ENCODE data around the gene CKMT1A. TPM values are rescaled to one million over a fixed set of nuclear protein-coding genes. Genes with fewer than 3 reads are reported as not detected.
"Not testable (repeated sequence)": the region's sequence is repeated elsewhere in the genome, so short reads cannot be mapped to it uniquely, and the experiment has no call there.

The CKMT1A gene
- not detected in 2 replicates for total RNA-seq (2014; rRNA removed; shearing (Covaris generic); ENCODE audit: low replicate concordance)

GRCh38 chr15:43693148-43694022, at the start of gene CKMT1A:
Gene CKMT1A, plus strand, starts transcription at chr15:43693859. Its CDS starts 192 bp downstream, at chr15:43694051.
- H3K9me3 ChIP-seq, DNase-seq: not testable (repeated sequence)

GRCh38 chr15:43648649-43649429, 44.8 kb upstream of the CKMT1A start, which contains the start of gene CATSPER2:
Gene CATSPER2, minus strand, starts transcription at chr15:43648844. Its CDS starts 783 bp downstream, at chr15:43648061.
- Histone ChIP-seq H3K36me3 (peaks cover 2% of the 10 kb centered on the region; the same call in 1 of the 2 replicates), H3K9me3 (no peaks in the 10 kb centered on the region), H3K27me3 (no peaks in the 10 kb centered on the region), H3K4me3 (no peak within 1 kb of the TSS)
- DNase-seq: no peak

More at GRCh38 chr15:43693148-43694022, at the start of gene CKMT1A:
- not testable (repeated sequence) for H3K27me3 ChIP-seq, H3K4me3 ChIP-seq, H3K36me3 ChIP-seq

- H3K9me3 ChIP-seq, H3K4me3 ChIP-seq, H3K27me3 ChIP-seq, DNase-seq, H3K36me3 ChIP-seq: not testable (repeated sequence)
These were observed 44.2 kb upstream of the CKMT1A start for GRCh38 chr15:43649430-43649926.

- not testable (repeated sequence) for H3K27me3 ChIP-seq, H3K9me3 ChIP-seq, DNase-seq, H3K36me3 ChIP-seq, H3K4me3 ChIP-seq
These were observed 33.9 kb upstream of the CKMT1A start for GRCh38 chr15:43659727-43660126.

- H3K36me3 ChIP-seq, DNase-seq, H3K9me3 ChIP-seq, H3K4me3 ChIP-seq, H3K27me3 ChIP-seq: not testable (repeated sequence)
These were observed 31.4 kb upstream of the CKMT1A start for GRCh38 chr15:43662293-43662692.

- DNase-seq, H3K36me3 ChIP-seq, H3K4me3 ChIP-seq, H3K9me3 ChIP-seq, H3K27me3 ChIP-seq: not testable (repeated sequence)
These were observed 30.3 kb upstream of the CKMT1A start for GRCh38 chr15:43663333-43663732.

GRCh38 chr15:43666177-43666576, 27.5 kb upstream of the CKMT1A start:
- not testable (repeated sequence) for H3K4me3 ChIP-seq, H3K9me3 ChIP-seq, H3K27me3 ChIP-seq, DNase-seq, H3K36me3 ChIP-seq

- not testable (repeated sequence) for H3K36me3 ChIP-seq, DNase-seq, H3K4me3 ChIP-seq
These were observed 19.5 kb upstream of the CKMT1A start for GRCh38 chr15:43674175-43674574.

GRCh38 chr15:43689604-43690301, 3.9 kb upstream of the CKMT1A start:
- H3K27me3 ChIP-seq, H3K4me3 ChIP-seq, DNase-seq, H3K9me3 ChIP-seq, H3K36me3 ChIP-seq: not testable (repeated sequence)

More at GRCh38 chr15:43674175-43674574, 19.5 kb upstream of the CKMT1A start:
- H3K27me3 ChIP-seq, H3K9me3 ChIP-seq: not testable (repeated sequence)

- not testable (repeated sequence) for H3K36me3 ChIP-seq, H3K4me3 ChIP-seq, H3K9me3 ChIP-seq, DNase-seq, H3K27me3 ChIP-seq
These were observed 980 bp upstream of the CKMT1A start for GRCh38 chr15:43692679-43693078.

- DNase-seq: no peak
- Histone ChIP-seq H3K27me3 (peaks cover 25% of the 10 kb centered on the region), H3K9me3 (no peaks in the 10 kb centered on the region), H3K36me3 (no peaks in the 10 kb centered on the region), H3K4me3 (no peak overlapping the region)
These were observed 8.5 kb downstream of the CKMT1A start for GRCh38 chr15:43702174-43702573.

- no peak overlapping the region for H3K4me3 ChIP-seq
- no peaks in the 10 kb centered on the region for H3K36me3 ChIP-seq
- peaks cover 22% of the 10 kb centered on the region for H3K27me3 ChIP-seq
- H3K9me3 ChIP-seq: no peaks in the 10 kb centered on the region
- no peak for DNase-seq
These were observed 9.2 kb downstream of the CKMT1A start for GRCh38 chr15:43702701-43703424.

- not testable (repeated sequence) for H3K9me3 ChIP-seq, DNase-seq, H3K4me3 ChIP-seq, H3K36me3 ChIP-seq, H3K27me3 ChIP-seq
These were observed 16.9 kb downstream of the CKMT1A start for GRCh38 chr15:43710431-43711131.

- Histone ChIP-seq H3K36me3 (no peaks in the 10 kb centered on the region), H3K9me3 (no peaks in the 10 kb centered on the region), H3K4me3 (no peak overlapping the region), H3K27me3 (no peaks in the 10 kb centered on the region)
- DNase-seq: no peak
These were observed 29.5 kb downstream of the CKMT1A start for GRCh38 chr15:43723151-43723550.

- not testable (repeated sequence) for DNase-seq, H3K9me3 ChIP-seq, H3K36me3 ChIP-seq, H3K4me3 ChIP-seq, H3K27me3 ChIP-seq
These were observed 32.6 kb downstream of the CKMT1A start for GRCh38 chr15:43726306-43726705.

Data from MG63 (cell line).